ENCODE results near the gene RTBDN. TPM values are rescaled to one million over a fixed set of nuclear protein-coding genes. Genes with fewer than 3 reads are reported as not detected.

The RTBDN gene
- total RNA-seq, 1 experiment from 2014 or later = 5.6 TPM

- peaks cover 15% of the 10 kb centered on the region for H3K23me2 ChIP-seq (ENCODE audit: insufficient read length, low read depth, low read length, poor library complexity, severe bottlenecking)
- TF ChIP-seq, protein P1, sequence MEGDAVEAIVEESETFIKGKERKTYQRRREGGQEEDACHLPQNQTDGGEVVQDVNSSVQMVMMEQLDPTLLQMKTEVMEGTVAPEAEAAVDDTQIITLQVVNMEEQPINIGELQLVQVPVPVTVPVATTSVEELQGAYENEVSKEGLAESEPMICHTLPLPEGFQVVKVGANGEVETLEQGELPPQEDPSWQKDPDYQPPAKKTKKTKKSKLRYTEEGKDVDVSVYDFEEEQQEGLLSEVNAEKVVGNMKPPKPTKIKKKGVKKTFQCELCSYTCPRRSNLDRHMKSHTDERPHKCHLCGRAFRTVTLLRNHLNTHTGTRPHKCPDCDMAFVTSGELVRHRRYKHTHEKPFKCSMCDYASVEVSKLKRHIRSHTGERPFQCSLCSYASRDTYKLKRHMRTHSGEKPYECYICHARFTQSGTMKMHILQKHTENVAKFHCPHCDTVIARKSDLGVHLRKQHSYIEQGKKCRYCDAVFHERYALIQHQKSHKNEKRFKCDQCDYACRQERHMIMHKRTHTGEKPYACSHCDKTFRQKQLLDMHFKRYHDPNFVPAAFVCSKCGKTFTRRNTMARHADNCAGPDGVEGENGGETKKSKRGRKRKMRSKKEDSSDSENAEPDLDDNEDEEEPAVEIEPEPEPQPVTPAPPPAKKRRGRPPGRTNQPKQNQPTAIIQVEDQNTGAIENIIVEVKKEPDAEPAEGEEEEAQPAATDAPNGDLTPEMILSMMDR (conservative IDR thresholded peaks at IDR 0.05) = no peak
- H2BK20ac ChIP-seq (ENCODE audit: low read depth, low read length, poor library complexity, severe bottlenecking) = no peak overlapping the region
- H3T11ph ChIP-seq (ENCODE audit: low read length) = no peak overlapping the region
- no peaks in the 10 kb centered on the region for H3K79me1 ChIP-seq (ENCODE audit: insufficient read depth, low read depth, low read length, poor library complexity, severe bottlenecking)
- no peak overlapping the region for H3K9ac ChIP-seq (ENCODE audit: extremely low read depth, insufficient read length, low read length)
- H2BK12ac ChIP-seq (ENCODE audit: insufficient read length, low read depth, low read length) = no peak overlapping the region
- H3K4me1 ChIP-seq (ENCODE audit: insufficient read depth, low read length) = peaks cover 4% of the 10 kb centered on the region
- Mint-ChIP-seq H3K27me3 (ENCODE audit: low read depth) (no peaks in the 10 kb centered on the region; the same call in 1 of the 2 replicates), H3K27ac (peak overlapping the region in 2 of 3 experiments; percentile 28 to 34; a peak in 1 of 7 replicates), H3K36me3 (ENCODE audit: insufficient read depth in 1 of 3, low read depth in 3 of 3) (no peaks in the 10 kb centered on the region), H3K9me3 (no peaks in the 10 kb centered on the region), H3K4me3 (peak overlapping the region; percentile 59 to 74), H3K4me1 (peaks cover 21 to 24% of the 10 kb centered on the region in 2 experiments)
- no peak overlapping the region for H3K14ac ChIP-seq (ENCODE audit: insufficient read depth, low read length)
- no peak overlapping the region for H3K56ac ChIP-seq (ENCODE audit: insufficient read length, low read depth, low read length)
- H4K8ac ChIP-seq (replicated peaks; ENCODE audit: insufficient read length, low read depth, low read length) = no peak overlapping the region
- H3K18ac ChIP-seq (ENCODE audit: insufficient read length, low read depth, low read length) = no peak overlapping the region
- no peaks in the 10 kb centered on the region for H4K20me1 ChIP-seq (ENCODE audit: control insufficient read depth, insufficient read depth, insufficient read length)
- no peak overlapping the region for H2AFZ ChIP-seq (ENCODE audit: low read length)
- H3K23ac ChIP-seq (ENCODE audit: insufficient read length, low read depth, low read length) = no peak overlapping the region
- H3K27ac ChIP-seq (ENCODE audit: insufficient read length, low read depth, low read length) = no peak overlapping the region
- H2BK5ac ChIP-seq (ENCODE audit: insufficient read length, low read length) = no peak overlapping the region
- no peak overlapping the region for H2BK15ac ChIP-seq (ENCODE audit: low read depth, low read length)
- peak overlapping the region; percentile 71 for H3K4me2 ChIP-seq (ENCODE audit: insufficient read depth, insufficient read length, low read length)
- no peak overlapping the region for H2BK120ac ChIP-seq (ENCODE audit: low read depth, low read length, poor library complexity, severe bottlenecking)
- no peaks in the 10 kb centered on the region for H3K79me2 ChIP-seq (ENCODE audit: insufficient read depth, low read length)
- WGBS (ENCODE audit: extremely low coverage, insufficient read length, low lambda C conversion rate) = no CpG with 5 or more reads among the region's 16 CpGs
- no peak overlapping the region for H3K4ac ChIP-seq (ENCODE audit: low read depth, low read length)
- H2AK5ac ChIP-seq (ENCODE audit: insufficient read length, low read length) = no peak overlapping the region
- H3K27me3 ChIP-seq (ENCODE audit: insufficient read depth, low read length) = no peaks in the 10 kb centered on the region
- no peaks in the 10 kb centered on the region for H3K9me3 ChIP-seq (ENCODE audit: control insufficient read depth, low read depth, low read length)
- DNase-seq = no peak
- H4K5ac ChIP-seq (ENCODE audit: insufficient read length, low read depth, low read length) = no peak overlapping the region
- H4K91ac ChIP-seq (ENCODE audit: insufficient read length, low read depth, low read length) = no peak overlapping the region
Measured at GRCh38 chr19:12783291-12783848, 51.0 kb downstream of the RTBDN start.

All from H9 (cell line).